Uterine smooth muscle cell (primary cell): ENCODE measurements around the gene RHCG. TPM values are rescaled to one million over a fixed set of nuclear protein-coding genes. Genes with fewer than 3 reads are reported as not detected.

Experiments used
- total RNA-seq: library from RNA; depleted of rRNA; stranded (reverse); fragments of >200 nt; gene quantifications from 2 replicates; pipeline ENCODE4 v1.2.3, GENCODE V29; 2014

Gene RHCG
- total RNA-seq: not detected in 2 replicates

GRCh38 chr15:89496155-89497098, at the start of gene RHCG:
Gene RHCG, minus strand, starts transcription at chr15:89496583. Its CDS starts 39 bp downstream, at chr15:89496544.

Other genes starting within 250 kb of the RHCG start
- 95.2 and 170 TPM in 2 replicates for gene POLG, start 161.8 kb downstream of the RHCG start, total RNA-seq
- 3.2 and 8.7 TPM in 2 replicates for gene TICRR, start 78.9 kb upstream of the RHCG start, total RNA-seq
- 14.1 and 18.0 TPM in 2 replicates for gene KIF7, start 158.9 kb upstream of the RHCG start, total RNA-seq
- 0.12 and 0.22 TPM in 2 replicates for gene PLIN1, start 182.8 kb upstream of the RHCG start, total RNA-seq
- gene PEX11A, start 194.2 kb upstream of the RHCG start, total RNA-seq: 5.8 and 9.1 TPM in 2 replicates
- under 0.01 TPM in 2 replicates for gene WDR93, start 194.2 kb upstream of the RHCG start, total RNA-seq